HCT116 (cell line): Measurements from ENCODE around the gene CD34. TPM values are rescaled to one million over a fixed set of nuclear protein-coding genes. Genes with fewer than 3 reads are reported as not detected.
"Not testable (repeated sequence)": the region's sequence is repeated elsewhere in the genome, so short reads cannot be mapped to it uniquely, and the experiment has no call there.

Experiments used
- ATAC-seq: fragments of 200-7000 bp; cut with Tn5 transposase; 2 replicates; pipeline ENCODE4 v1.9.1; 2020; ENCODE audit warnings: mild to moderate bottlenecking, moderate library complexity
- BruUV-seq: library from RNA; stranded (reverse); fragments of 400-500 nt; replicated peaks from 2 replicates; lab custom pipeline; 2021; lab: Mats Ljungman, UMichigan
- CTCF ChIA-PET: fragments of 300-600 bp; sonication (Branson Sonifier 250); formaldehyde crosslinking; loops from one replicate; lab custom pipeline; 2021; ENCODE audit warnings: antibody characterized with exemption; lab: Charles Lee
- POLR2A ChIA-PET: fragments of 300-600, 350-600 bp; sonication (Branson Sonifier 250); formaldehyde crosslinking; loops from one replicate; lab custom pipeline; 2021; ENCODE audit warnings: antibody characterized with exemption; lab: Charles Lee
- RAD21 ChIA-PET, 2 experiments: fragments of 300-600 bp; sonication (Branson Sonifier 250); formaldehyde crosslinking; loops; one replicate each; lab custom pipeline; 2023; ENCODE audit warnings: low total read pairs in 2 of 2; ENCODE audit not compliant: uncharacterized antibody in 2 of 2, unreplicated experiment in 2 of 2, low non-redundant PET in 1 of 2; lab: Charles Lee
- DNase-seq: peaks from one replicate; pipeline ENCODE4 v3.0.0-alpha.2; 2010; ENCODE audit warnings: low read depth, low spot score
- H2AFZ ChIP-seq: fragments of 200-600 bp; shearing (Covaris generic), sonication (generic); 2 replicates; pipeline ENCODE4 v1.6.1; 2017; ENCODE audit warnings: low read depth, mixed run types, mixed read lengths, antibody characterized with exemption, low read length; ENCODE audit not compliant: poor library complexity, severe bottlenecking
- H3K27ac ChIP-seq: 2 replicates; pipeline ENCODE4 v1.5.1; 2012; ENCODE audit warnings: low read depth, low read length
- H3K27me3 ChIP-seq: fragments of 200-600 bp; sonication (generic); 2 replicates; pipeline ENCODE4 v1.6.1; 2016; ENCODE audit warnings: mixed run types, low read length, mixed read lengths; ENCODE audit not compliant: insufficient read depth
- H3K36me3 ChIP-seq, 2 experiments: fragments of 200-500 bp in 1 of 2; fragments of 200-600 bp in 1 of 2; sonication (Bioruptor generic) in 1 of 2; sonication (generic) in 1 of 2; 2 replicates each; pipeline versions ENCODE4 v1.5.1 to v1.6.1; 2014 to 2016; ENCODE audit warnings: low read length in 2 of 2, inconsistent platforms in 1 of 2, mixed read lengths in 1 of 2, mixed run types in 1 of 2; ENCODE audit not compliant: insufficient read depth in 2 of 2, control insufficient read depth in 1 of 2
- H3K4me1 ChIP-seq, 2 experiments: fragments of 200-600 bp in 1 of 2; sonication (generic) in 1 of 2; 2 replicates each; pipeline versions ENCODE4 v1.5.1 to v1.6.1; 2012 to 2017; ENCODE audit warnings: low read length in 2 of 2, inconsistent platforms in 1 of 2, mild to moderate bottlenecking in 1 of 2, mixed read lengths in 1 of 2, mixed run types in 1 of 2, moderate library complexity in 1 of 2; ENCODE audit not compliant: insufficient read depth in 2 of 2, control insufficient read depth in 1 of 2
- H3K4me2 ChIP-seq: fragments of 200-600 bp; sonication (generic); 2 replicates; pipeline ENCODE4 v1.6.1; 2017; ENCODE audit warnings: mixed run types, low read length, mixed read lengths
- H3K4me3 ChIP-seq, 2 experiments: fragments of 200-600 bp in 1 of 2; sonication (generic) in 1 of 2; replicated peaks in 1 of 2; 2 replicates each; pipeline ENCODE4 v1.5.1; 2011 to 2016; ENCODE audit warnings: low read length in 2 of 2, control low read depth in 1 of 2, low read depth in 1 of 2, mild to moderate bottlenecking in 1 of 2, mixed read lengths in 1 of 2, mixed run types in 1 of 2
- H3K79me2 ChIP-seq: fragments of 200-600 bp; sonication (generic); 2 replicates; pipeline ENCODE4 v1.6.1; 2017; ENCODE audit warnings: mild to moderate bottlenecking, mixed run types, low read length, moderate library complexity, mixed read lengths; ENCODE audit not compliant: insufficient read depth
- H3K9ac ChIP-seq: fragments of 200-600 bp; sonication (generic); 2 replicates; pipeline ENCODE4 v1.6.1; 2016; ENCODE audit warnings: low read length, mixed read lengths
- H3K9me2 ChIP-seq: fragments of 200-600 bp; sonication (generic), shearing (Covaris generic); 2 replicates; pipeline ENCODE4 v1.6.1; 2017; ENCODE audit warnings: mixed run types, mild to moderate bottlenecking, moderate library complexity; ENCODE audit not compliant: insufficient read depth
- H3K9me3 ChIP-seq, 2 experiments: fragments of 200-500 bp in 1 of 2; fragments of 200-600 bp in 1 of 2; sonication (Bioruptor generic) in 1 of 2; sonication (generic) in 1 of 2; 2 replicates each; pipeline ENCODE4 v1.6.1; 2014 to 2017; ENCODE audit warnings: low read length in 2 of 2, mixed read lengths in 2 of 2, inconsistent platforms in 1 of 2, low read depth in 1 of 2, mild to moderate bottlenecking in 1 of 2, mixed run types in 1 of 2, moderate library complexity in 1 of 2; ENCODE audit not compliant: control insufficient read depth in 1 of 2, insufficient read depth in 1 of 2
- H4K20me1 ChIP-seq: fragments of 200-600 bp; sonication (generic), shearing (Covaris generic); 2 replicates; pipeline ENCODE4 v1.6.1; 2017; ENCODE audit warnings: mixed run types, mild to moderate bottlenecking, moderate library complexity; ENCODE audit not compliant: insufficient read depth
- ELF1 ChIP-seq: IDR thresholded peaks from 2 replicates; pipeline ENCODE4 v1.6.1; 2012; ENCODE audit warnings: low read depth, borderline replicate concordance
- POLR2A ChIP-seq: IDR thresholded peaks from 2 replicates; pipeline ENCODE4 v1.7.0; 2011; ENCODE audit warnings: borderline replicate concordance; ENCODE audit not compliant: insufficient read depth, insufficient read length; ENCODE audit errors: extremely low read depth
- POLR2AphosphoS5 ChIP-seq: IDR thresholded peaks from 2 replicates; pipeline ENCODE4 v1.6.1; 2011; ENCODE audit warnings: mild to moderate bottlenecking, low read depth, low read length, moderate library complexity
- REST ChIP-seq: IDR thresholded peaks from 2 replicates; pipeline ENCODE4 v1.6.1; 2012; ENCODE audit warnings: low read depth
- YY1 ChIP-seq: IDR thresholded peaks from 2 replicates; pipeline ENCODE4 v1.6.1; 2011; ENCODE audit warnings: low read length, low read depth, moderate library complexity, mild to moderate bottlenecking; ENCODE audit not compliant: insufficient replicate concordance; ENCODE audit errors: extremely low read depth
- ZBTB33 ChIP-seq: IDR thresholded peaks from 2 replicates; pipeline ENCODE4 v1.6.1; 2011; ENCODE audit warnings: mild to moderate bottlenecking, low read length, moderate library complexity; ENCODE audit not compliant: insufficient replicate concordance; ENCODE audit errors: extremely low read depth
- ZFX ChIP-seq: fragments of 450-650 bp; IDR thresholded peaks from 2 replicates; pipeline ENCODE4 v1.6.1; 2017
- intact Hi-C: fragments of 100-400 bp; cut with micrococcal nuclease; formaldehyde crosslinking; loops from 2 replicates; pipeline ENCODE4 v1.10.0; 2022
- total RNA-seq: library from RNA; stranded (reverse); gene quantifications from one replicate; pipeline ENCODE4 v1.2.1, GENCODE V29; 2021; ENCODE audit not compliant: unreplicated experiment

CD34 gene
- total RNA-seq, 1 experiment from 2014 or later, result 0.07 TPM

- intact Hi-C loops, result no loop called here
- ATAC-seq, result no peak
- RAD21 ChIA-PET, result no interaction called here
- DNase-seq, result no peak
- Histone ChIP-seq H3K79me2 (no peaks in the 10 kb centered on the region), H3K9me2 (no peaks in the 10 kb centered on the region), H3K4me1 (no peaks in the 10 kb centered on the region), H3K36me3 (no peaks in the 10 kb centered on the region), H3K27ac (no peak overlapping the region), H3K9ac (no peak overlapping the region), H2AFZ (no peak overlapping the region), H3K27me3 (no peaks in the 10 kb centered on the region), H3K4me3 (no peak overlapping the region), H4K20me1 (no peaks in the 10 kb centered on the region), H3K9me3 (no peaks in the 10 kb centered on the region), H3K4me2 (no peak overlapping the region)
- BruUV-seq, result no TSS peak
- CTCF ChIA-PET, result interaction anchor here (1.0 to 1.2 kb wide), 2 partner anchors 19 kb away, joined by 3 to 4 read pairs; no protein-coding TSS in a partner anchor
- POLR2A ChIA-PET, result no interaction called here
- TF ChIP-seq REST, result no peak
- no peak for TF ChIP-seq ELF1
- TF ChIP-seq YY1, result no peak
- no peak for TF ChIP-seq POLR2AphosphoS5
- TF ChIP-seq ZBTB33, result no peak
- no peak for TF ChIP-seq ZFX
- TF ChIP-seq POLR2A, result no peak
These were observed 33.6 kb upstream of the CD34 start for GRCh38 chr1:207944571-207944970.

- H3K4me2 ChIP-seq, ATAC-seq, H4K20me1 ChIP-seq, H3K9me2 ChIP-seq, H3K4me1 ChIP-seq, BruUV-seq, H3K36me3 ChIP-seq, RAD21 ChIA-PET, H3K27me3 ChIP-seq, DNase-seq, POLR2A ChIA-PET, H3K4me3 ChIP-seq, intact Hi-C loops, H2AFZ ChIP-seq, H3K79me2 ChIP-seq, H3K27ac ChIP-seq, H3K9ac ChIP-seq, H3K9me3 ChIP-seq: not testable (repeated sequence)
- CTCF ChIA-PET, result interaction anchor here (0.7 kb wide), 1 partner anchor 46 kb away, joined by 4 read pairs; no protein-coding TSS in a partner anchor
These were observed 31.4 kb upstream of the CD34 start for GRCh38 chr1:207942337-207942741.
